Panc1 (cell line): Measurements from ENCODE around the gene EMILIN2. TPM values are rescaled to one million over a fixed set of nuclear protein-coding genes. Genes with fewer than 3 reads are reported as not detected.

Experiments used
- ATAC-seq: fragments of 200-7000 bp; cut with Tn5 transposase; 2 replicates; pipeline ENCODE4 v1.9.1; 2020; ENCODE audit warnings: mild to moderate bottlenecking, moderate library complexity
- BruUV-seq: library from RNA; stranded (reverse); fragments of 400-500 nt; replicated peaks from 2 replicates; lab custom pipeline; 2021; lab: Mats Ljungman, UMichigan
- CTCF ChIA-PET: fragments of 300-600 bp; sonication (Branson Sonifier 250); formaldehyde crosslinking; loops from one replicate; lab custom pipeline; 2022; ENCODE audit warnings: antibody characterized with exemption; lab: Charles Lee
- POLR2A ChIA-PET: fragments of 300-600 bp; sonication (Branson Sonifier 250); formaldehyde crosslinking; loops from one replicate; lab custom pipeline; 2022; ENCODE audit warnings: antibody characterized with exemption; lab: Charles Lee
- DNase-seq: peaks from one replicate; pipeline ENCODE4 v3.0.0-alpha.2; 2010; ENCODE audit warnings: low read depth, low spot score
- H3K27ac ChIP-seq: 2 replicates; pipeline ENCODE4 v1.5.1; 2011; ENCODE audit warnings: mild to moderate bottlenecking, low read length, inconsistent platforms
- H3K27me3 ChIP-seq: fragments of 200-500 bp; sonication (Bioruptor generic); 2 replicates; pipeline ENCODE4 v1.6.0; 2014; ENCODE audit warnings: low read length, inconsistent platforms; ENCODE audit not compliant: control insufficient read depth, insufficient read depth
- H3K36me3 ChIP-seq: fragments of 200-500 bp; sonication (Bioruptor generic); 2 replicates; pipeline ENCODE4 v1.5.1; 2014; ENCODE audit warnings: inconsistent platforms, mild to moderate bottlenecking, low read length, moderate library complexity; ENCODE audit not compliant: control insufficient read depth, insufficient read depth
- H3K4me1 ChIP-seq: 2 replicates; pipeline ENCODE4 v1.5.1; 2011; ENCODE audit warnings: inconsistent platforms, mild to moderate bottlenecking, low read length, moderate library complexity; ENCODE audit not compliant: control insufficient read depth, insufficient read depth
- H3K4me3 ChIP-seq, 2 experiments: 2 replicates each; pipeline ENCODE4 v1.5.1; 2011 to 2012; ENCODE audit warnings: low read depth in 2 of 2, low read length in 2 of 2, mild to moderate bottlenecking in 2 of 2, inconsistent platforms in 1 of 2, moderate library complexity in 1 of 2
- H3K9me3 ChIP-seq: fragments of 200-500 bp; sonication (Bioruptor generic); 2 replicates; pipeline ENCODE4 v1.5.1; 2014; ENCODE audit warnings: low read depth, mild to moderate bottlenecking, inconsistent platforms, low read length, moderate library complexity; ENCODE audit not compliant: control insufficient read depth, insufficient read depth
- CTCF ChIP-seq: fragments of 450-650 bp; IDR thresholded peaks from 2 replicates; pipeline ENCODE4 v1.5.1; 2017; ENCODE audit warnings: mild to moderate bottlenecking
- POLR2AphosphoS5 ChIP-seq: IDR thresholded peaks from 2 replicates; pipeline ENCODE4 v1.6.1; 2012; ENCODE audit warnings: mild to moderate bottlenecking, low read depth, low read length, moderate library complexity
- SIN3A ChIP-seq: IDR thresholded peaks from 2 replicates; pipeline ENCODE4 v1.6.1; 2012; ENCODE audit warnings: low read depth, mild to moderate bottlenecking, low read length, moderate library complexity, borderline replicate concordance; ENCODE audit not compliant: insufficient read depth
- TCF7L2 ChIP-seq: IDR thresholded peaks from 2 replicates; pipeline ENCODE4 v1.6.1; 2011; ENCODE audit warnings: mild to moderate bottlenecking, low read depth, low read length, inconsistent platforms
- in situ Hi-C: cut with HindIII; loops from 2 replicates; pipeline ENCODE4 v1.10.0; 2016; ENCODE audit warnings: low sequenced_read_pairs, low pct_unique_long_range_greater_than_20kb
- intact Hi-C: fragments of 100-400 bp; cut with micrococcal nuclease; formaldehyde crosslinking; loops from one replicate; pipeline ENCODE4 v1.10.0; 2022; ENCODE audit not compliant: unreplicated experiment
- total RNA-seq: library from RNA; stranded (reverse); gene quantifications from one replicate; pipeline ENCODE4 v1.2.1, GENCODE V29; 2021; ENCODE audit not compliant: unreplicated experiment
- TF ChIP-seq, protein P1 (sequence below), 2 experiments: IDR thresholded peaks; 2 replicates each; pipeline ENCODE4 v1.6.1; 2011 to 2012; ENCODE audit warnings: low read depth in 2 of 2, control low read depth in 1 of 2, low read length in 1 of 2, mild to moderate bottlenecking in 1 of 2, moderate library complexity in 1 of 2; ENCODE audit not compliant: insufficient read depth in 1 of 2

Gene EMILIN2
- total RNA-seq, 1 experiment from 2014 or later, result 18.3 TPM

DNA sequence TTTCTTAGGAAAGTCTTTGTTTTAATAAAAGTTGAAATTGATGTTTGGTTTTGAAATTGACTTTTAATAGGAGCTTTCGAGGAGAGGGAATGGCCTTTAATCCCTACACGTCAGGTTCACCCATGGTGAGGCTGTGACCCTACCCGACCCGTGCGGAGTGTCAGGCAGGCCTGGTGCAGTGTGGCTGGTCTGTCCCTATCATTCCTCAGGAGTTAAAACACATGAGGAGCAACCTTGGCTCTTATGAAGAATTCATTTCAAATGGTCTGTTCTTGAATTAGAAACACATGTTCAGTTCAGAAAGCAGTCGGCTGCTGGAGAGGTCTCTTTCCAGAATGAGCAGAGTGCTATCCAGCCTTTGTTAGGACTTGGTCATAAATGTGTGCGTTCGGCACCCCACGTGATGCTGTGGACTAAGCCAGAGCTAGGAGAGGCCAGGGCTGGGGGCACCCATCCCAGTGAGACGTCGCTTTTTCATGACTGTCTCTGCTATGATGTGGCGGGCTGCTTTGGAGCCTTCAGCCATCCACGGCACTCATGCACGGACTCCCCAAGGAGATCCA lies 54.7 kb downstream of the EMILIN2 start (continued):
- no peak for TF ChIP-seq POLR2AphosphoS5

DNA sequence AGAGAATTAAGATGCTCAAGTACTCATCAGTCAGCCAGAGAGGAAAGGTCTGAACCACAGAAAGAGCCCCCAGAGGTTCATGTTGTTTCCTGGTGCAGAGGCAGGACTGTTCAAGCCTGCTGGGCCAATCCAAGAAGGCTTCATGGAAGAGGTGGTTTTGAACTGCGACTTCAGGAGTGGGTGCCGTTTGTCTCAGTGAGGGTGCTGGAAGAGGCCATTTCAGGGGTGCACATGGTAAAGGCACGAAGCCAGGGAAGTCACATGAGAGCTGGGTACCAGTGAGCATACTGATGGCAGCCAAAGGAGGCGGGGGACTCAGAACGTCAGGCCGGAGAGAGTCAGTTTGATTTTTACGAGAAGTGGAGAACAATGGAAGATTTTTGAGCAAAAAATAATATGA lies 55.5 kb downstream of the EMILIN2 start:
- CTCF ChIA-PET, result no interaction called here
- Histone ChIP-seq H3K4me3 (no peak overlapping the region), H3K9me3 (no peaks in the 10 kb centered on the region), H3K36me3 (peaks cover 2% of the 10 kb centered on the region; the same call in 1 of the 2 replicates), H3K27ac (no peak overlapping the region), H3K4me1 (no peaks in the 10 kb centered on the region), H3K27me3 (peaks cover 8% of the 10 kb centered on the region)
- intact Hi-C loops (no loop called here), in situ Hi-C loops (no loop called here)
- ATAC-seq, result no peak
- TF ChIP-seq TCF7L2 (no peak), CTCF (no peak), SIN3A (no peak), POLR2AphosphoS5 (no peak)
- TF ChIP-seq, protein P1, sequence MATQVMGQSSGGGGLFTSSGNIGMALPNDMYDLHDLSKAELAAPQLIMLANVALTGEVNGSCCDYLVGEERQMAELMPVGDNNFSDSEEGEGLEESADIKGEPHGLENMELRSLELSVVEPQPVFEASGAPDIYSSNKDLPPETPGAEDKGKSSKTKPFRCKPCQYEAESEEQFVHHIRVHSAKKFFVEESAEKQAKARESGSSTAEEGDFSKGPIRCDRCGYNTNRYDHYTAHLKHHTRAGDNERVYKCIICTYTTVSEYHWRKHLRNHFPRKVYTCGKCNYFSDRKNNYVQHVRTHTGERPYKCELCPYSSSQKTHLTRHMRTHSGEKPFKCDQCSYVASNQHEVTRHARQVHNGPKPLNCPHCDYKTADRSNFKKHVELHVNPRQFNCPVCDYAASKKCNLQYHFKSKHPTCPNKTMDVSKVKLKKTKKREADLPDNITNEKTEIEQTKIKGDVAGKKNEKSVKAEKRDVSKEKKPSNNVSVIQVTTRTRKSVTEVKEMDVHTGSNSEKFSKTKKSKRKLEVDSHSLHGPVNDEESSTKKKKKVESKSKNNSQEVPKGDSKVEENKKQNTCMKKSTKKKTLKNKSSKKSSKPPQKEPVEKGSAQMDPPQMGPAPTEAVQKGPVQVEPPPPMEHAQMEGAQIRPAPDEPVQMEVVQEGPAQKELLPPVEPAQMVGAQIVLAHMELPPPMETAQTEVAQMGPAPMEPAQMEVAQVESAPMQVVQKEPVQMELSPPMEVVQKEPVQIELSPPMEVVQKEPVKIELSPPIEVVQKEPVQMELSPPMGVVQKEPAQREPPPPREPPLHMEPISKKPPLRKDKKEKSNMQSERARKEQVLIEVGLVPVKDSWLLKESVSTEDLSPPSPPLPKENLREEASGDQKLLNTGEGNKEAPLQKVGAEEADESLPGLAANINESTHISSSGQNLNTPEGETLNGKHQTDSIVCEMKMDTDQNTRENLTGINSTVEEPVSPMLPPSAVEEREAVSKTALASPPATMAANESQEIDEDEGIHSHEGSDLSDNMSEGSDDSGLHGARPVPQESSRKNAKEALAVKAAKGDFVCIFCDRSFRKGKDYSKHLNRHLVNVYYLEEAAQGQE (IDR thresholded peaks at IDR 0.05; ENCODE audit: insufficient read depth in 1 of 2, low read depth in 2 of 2, low read length in 1 of 2), result no peak
- POLR2A ChIA-PET, result no interaction called here
- DNase-seq, result no peak
- BruUV-seq, result no TSS peak

DNA sequence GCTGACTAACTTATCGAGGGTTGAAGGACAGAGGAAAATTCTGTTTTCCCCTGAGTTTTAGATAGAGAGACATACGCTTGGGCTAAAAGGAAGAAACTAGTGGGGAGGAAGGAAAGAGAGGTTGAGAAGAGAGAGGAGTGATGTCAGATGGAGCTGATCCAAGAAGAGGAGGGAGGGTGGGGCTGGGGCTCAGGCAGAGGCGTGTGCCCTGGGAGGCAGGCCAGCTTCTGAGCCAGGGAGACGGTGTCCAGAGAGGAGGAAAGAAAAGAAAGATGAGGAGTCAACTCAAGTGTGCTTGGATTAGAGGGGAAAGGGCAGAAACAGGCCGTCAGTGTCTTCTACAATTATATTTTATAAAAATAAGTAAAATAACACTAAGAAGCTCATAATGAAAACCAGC lies 56.2 kb downstream of the EMILIN2 start:
- H3K27me3 ChIP-seq, result peaks cover 8% of the 10 kb centered on the region
- intact Hi-C loops (no loop called here), in situ Hi-C loops (no loop called here)
- no peaks in the 10 kb centered on the region for H3K9me3 ChIP-seq
- BruUV-seq, result no TSS peak
- DNase-seq, result no peak
- no peaks in the 10 kb centered on the region for H3K4me1 ChIP-seq
- TF ChIP-seq SIN3A, result no peak
- no peak for TF ChIP-seq CTCF
- TF ChIP-seq POLR2AphosphoS5, result no peak
- TF ChIP-seq TCF7L2, result no peak
- TF ChIP-seq, protein P1 (IDR thresholded peaks at IDR 0.05; ENCODE audit: insufficient read depth in 1 of 2, low read depth in 2 of 2, low read length in 1 of 2), result no peak
- ChIA-PET CTCF (no interaction called here), POLR2A (no interaction called here)
- no peak overlapping the region for H3K4me3 ChIP-seq
- H3K36me3 ChIP-seq, result peaks cover 2% of the 10 kb centered on the region; the same call in 1 of the 2 replicates
- H3K27ac ChIP-seq, result no peak overlapping the region
- ATAC-seq, result no peak
